Cardiac fibroblast (primary cell): ENCODE measurements around the gene REPIN1.

Source experiments
- DNase-seq, 2 donors: peaks; one replicate each; pipeline versions ENCODE4 v3.0.0 to v3.0.0-alpha.2; 2010; ENCODE audit warnings: low read depth in 2 of 2
- H3K4me3 ChIP-seq, 2 donors: replicated peaks in 1 of 2; 1 replicate in 1 of 2; 2 replicates in 1 of 2; pipeline ENCODE4 v1.5.1; 2011; ENCODE audit warnings: low read depth in 2 of 2, low read length in 2 of 2, mild to moderate bottlenecking in 2 of 2, moderate library complexity in 1 of 2
- TF ChIP-seq, protein P1 (sequence below): IDR thresholded peaks from one replicate; pipeline ENCODE4 v1.5.1; 2011; ENCODE audit warnings: low read depth, mild to moderate bottlenecking, low read length, inconsistent platforms

The REPIN1 gene

DNA sequence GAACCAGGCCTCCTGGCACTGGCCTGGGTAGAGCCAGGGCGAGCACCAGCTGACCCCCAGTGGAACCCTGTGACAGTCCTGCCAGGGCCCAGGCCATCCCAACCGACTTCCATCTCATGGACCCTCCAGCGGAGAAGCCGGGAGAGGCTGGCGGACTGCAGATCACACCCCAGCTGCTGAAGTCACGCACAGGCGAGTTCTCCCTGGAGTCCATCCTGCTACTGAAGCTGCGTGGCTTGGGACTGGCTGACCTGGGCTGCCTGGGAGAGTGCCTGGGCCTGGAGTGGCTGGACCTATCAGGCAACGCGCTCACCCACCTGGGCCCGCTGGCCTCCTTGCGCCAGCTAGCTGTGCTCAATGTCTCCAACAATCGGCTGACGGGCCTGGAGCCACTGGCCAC is 31.9 kb upstream of the REPIN1 start:
- TF ChIP-seq, protein P1, sequence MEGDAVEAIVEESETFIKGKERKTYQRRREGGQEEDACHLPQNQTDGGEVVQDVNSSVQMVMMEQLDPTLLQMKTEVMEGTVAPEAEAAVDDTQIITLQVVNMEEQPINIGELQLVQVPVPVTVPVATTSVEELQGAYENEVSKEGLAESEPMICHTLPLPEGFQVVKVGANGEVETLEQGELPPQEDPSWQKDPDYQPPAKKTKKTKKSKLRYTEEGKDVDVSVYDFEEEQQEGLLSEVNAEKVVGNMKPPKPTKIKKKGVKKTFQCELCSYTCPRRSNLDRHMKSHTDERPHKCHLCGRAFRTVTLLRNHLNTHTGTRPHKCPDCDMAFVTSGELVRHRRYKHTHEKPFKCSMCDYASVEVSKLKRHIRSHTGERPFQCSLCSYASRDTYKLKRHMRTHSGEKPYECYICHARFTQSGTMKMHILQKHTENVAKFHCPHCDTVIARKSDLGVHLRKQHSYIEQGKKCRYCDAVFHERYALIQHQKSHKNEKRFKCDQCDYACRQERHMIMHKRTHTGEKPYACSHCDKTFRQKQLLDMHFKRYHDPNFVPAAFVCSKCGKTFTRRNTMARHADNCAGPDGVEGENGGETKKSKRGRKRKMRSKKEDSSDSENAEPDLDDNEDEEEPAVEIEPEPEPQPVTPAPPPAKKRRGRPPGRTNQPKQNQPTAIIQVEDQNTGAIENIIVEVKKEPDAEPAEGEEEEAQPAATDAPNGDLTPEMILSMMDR, result no peak

DNA sequence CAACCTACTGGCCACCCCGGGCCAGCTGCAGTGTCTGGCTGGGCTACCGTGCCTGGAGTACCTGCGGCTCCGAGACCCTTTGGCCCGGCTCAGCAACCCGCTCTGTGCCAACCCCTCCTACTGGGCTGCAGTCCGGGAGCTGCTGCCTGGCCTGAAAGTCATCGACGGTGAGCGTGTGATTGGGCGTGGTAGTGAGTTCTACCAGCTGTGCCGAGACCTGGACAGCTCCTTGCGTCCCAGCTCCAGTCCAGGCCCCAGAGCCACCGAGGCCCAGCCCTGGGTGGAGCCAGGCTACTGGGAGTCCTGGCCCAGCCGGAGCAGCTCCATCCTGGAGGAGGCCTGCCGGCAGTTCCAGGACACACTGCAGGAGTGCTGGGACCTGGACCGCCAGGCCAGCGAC is 31.4 kb upstream of the REPIN1 start:
- DNase-seq, result no peak
- TF ChIP-seq, protein P1, result no peak
- H3K4me3 ChIP-seq, result no peak overlapping the region

More for the DNA sequence above, 31.9 kb upstream of the REPIN1 start:
- no peak for DNase-seq
- no peak overlapping the region for H3K4me3 ChIP-seq

DNA sequence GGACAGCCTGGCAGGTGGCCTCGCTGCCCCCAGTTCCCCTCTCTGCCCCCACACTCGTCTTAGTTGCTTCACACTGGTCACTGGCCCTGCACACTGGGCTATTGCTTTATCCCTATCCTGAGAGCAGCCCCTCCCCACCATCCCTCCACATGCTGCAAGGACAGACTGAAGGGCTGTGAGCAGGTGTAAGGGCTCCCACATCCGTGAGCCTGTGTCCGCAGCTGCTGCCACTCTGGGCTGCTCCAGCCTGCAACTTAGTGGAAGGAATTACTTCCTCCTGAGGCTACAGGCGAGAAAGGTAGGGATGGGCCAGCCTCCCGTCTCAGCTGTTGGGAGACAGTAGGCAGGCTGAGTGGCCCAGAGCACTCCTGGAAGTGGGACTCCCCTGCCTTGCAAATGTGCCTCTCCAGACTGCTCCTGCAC is 31.0 kb upstream of the REPIN1 start:
- DNase-seq, result no peak
- TF ChIP-seq, protein P1, result no peak
- no peak overlapping the region for H3K4me3 ChIP-seq

DNA sequence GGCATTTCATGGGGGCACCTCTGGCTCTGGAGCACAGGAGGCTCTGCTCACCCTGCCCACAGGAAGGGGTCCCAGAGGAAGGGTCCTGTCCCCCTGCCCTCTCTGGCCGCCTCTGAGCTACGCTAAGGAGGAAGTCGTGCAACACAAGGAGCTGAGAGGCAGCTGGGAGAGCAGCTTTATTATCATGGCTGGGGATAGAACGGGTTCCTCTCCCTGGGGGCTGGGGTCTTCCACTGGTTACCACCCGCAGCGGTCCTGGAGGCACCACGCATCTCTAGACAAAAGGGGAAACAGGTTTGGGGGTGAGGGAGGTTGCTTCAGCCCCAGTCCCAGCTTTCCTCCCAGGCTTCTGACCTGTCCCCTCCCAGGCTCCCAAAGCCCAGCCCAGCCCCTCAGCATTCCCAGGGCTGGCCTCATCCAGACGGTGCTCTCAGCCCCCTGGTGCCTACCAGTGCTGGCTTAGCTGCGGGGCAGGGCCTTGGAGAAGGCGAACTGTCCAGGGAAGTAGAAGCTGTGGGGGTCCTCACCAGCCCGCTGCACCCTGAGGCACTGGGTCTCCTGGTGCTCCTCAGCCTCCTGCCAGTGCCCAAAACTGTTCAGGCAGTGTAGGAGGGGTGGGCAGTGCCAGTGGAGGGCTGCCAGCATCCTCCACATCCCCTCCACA is 30.3 kb upstream of the REPIN1 start:
- peak overlapping the region in 1 of 2 donors; percentile 58 for H3K4me3 ChIP-seq
- no peak for DNase-seq
- TF ChIP-seq, protein P1, result no peak

DNA sequence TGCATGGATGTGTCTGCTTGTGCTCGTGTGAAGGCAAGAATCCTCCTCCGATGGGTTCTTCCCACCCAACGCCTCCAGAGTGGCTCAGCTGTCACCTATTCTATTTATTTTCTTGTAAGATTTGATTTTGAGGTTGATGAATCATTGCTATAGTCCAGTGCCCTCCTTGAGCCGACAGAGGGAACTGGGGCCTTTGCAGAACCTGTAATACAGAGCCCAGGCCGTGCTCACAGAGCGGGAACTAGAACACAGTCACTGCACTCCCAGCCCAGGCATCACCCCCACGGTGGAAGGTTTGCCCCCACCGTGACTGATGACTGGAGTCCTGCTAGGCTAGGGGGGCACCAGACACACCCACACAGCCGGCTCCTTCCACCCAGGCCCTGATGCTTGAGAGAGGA is 29.2 kb upstream of the REPIN1 start:
- peak overlapping the region; percentile 39 to 58 for H3K4me3 ChIP-seq
- DNase-seq, result no peak
- TF ChIP-seq, protein P1, result no peak

DNA sequence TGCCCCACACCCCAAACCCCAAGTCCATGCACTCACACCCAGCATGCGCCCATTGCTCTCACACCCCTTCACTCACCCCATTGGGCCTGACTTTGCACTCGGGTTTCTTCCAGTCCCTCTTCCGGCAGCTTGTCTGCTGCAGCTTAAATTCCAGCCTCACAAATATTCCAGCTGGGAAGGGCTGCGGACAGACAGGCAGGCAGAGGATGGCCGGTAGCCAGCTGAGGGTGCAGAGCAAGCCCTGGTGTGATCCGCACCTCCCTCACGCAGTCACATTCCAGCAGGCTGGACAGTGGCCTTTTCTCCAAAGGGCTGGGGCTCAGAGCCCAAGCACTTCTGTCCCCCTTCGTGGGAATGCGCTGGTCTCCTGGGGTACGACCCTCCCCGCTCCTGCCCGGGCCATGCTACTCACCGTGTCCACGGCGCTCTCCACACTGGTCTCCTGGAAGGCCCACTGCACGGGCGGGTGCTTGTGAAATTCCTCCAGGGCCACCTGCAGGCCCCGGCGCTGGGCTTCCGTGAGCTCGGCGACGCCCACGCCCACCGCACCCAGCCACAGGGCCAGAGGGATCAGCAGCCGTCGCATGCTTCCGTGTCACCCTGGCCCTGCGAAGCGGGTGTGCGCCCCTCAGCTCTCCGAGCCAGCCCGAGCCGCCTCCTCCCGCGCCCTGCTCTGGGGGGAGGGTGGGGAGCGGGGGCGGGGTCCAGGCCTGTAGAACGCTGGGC is 28.4 kb upstream of the REPIN1 start:
- DNase-seq, result peak; percentile 31 to 77
- TF ChIP-seq, protein P1, result no peak
- peak overlapping the region; percentile 50 to 58 for H3K4me3 ChIP-seq
